GM21528 (cell line): Measurements from ENCODE around the gene TBCB.
A peak's percentile ranks its signal among the peaks of the same experiment; 100 is the strongest.
"Not testable (repeated sequence)": the region's sequence is repeated elsewhere in the genome, so short reads cannot be mapped to it uniquely, and the experiment has no call there.

Source experiments
- ATAC-seq: cut with Tn5 transposase; IDR thresholded peaks from one replicate; pipeline ENCODE4 v1.9.1; 2021; ENCODE audit warnings: mild to moderate bottlenecking, moderate library complexity; ENCODE audit not compliant: unreplicated experiment, low FRiP score

The TBCB gene

DNA sequence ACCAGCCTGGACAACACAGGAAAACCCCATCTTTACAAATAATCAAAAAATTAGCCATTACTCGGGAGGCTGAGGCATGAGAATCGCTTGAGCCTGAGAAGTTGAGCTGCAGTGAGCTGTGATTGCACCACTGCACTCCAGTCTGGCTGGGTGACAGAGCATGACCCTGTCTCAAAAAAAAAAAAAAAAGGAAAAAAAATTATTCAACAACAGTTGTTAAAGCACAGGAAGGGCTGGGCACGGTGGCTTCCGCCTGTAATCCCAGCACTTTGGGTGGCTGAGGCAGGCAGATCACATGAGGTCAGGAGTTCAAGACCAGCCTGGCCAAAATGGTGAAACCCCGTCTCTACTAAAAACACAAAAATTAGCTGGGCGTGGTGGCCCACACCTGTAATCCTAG lies 16.0 kb downstream of the TBCB start:
- not testable (repeated sequence) for ATAC-seq

DNA sequence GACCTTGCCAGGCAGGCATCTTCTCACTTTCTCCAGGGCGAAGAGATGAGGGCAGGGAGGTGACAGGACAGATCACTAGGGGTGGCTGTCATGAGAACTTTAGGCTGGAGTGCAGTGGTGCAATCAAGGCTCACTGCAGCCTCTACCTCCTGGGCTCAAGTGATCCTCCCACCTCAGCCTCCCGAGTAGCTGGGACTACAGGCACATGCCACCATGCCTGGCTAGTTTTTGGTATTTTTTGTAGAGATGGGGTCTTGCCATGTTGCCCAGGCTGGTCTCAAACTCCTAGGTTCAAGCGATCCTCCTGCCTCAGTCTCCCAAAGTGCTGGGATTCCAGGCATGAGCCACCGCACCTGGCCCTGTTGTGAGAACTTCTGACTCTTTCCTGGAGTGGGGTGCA lies 19.6 kb downstream of the TBCB start:
- not testable (repeated sequence) for ATAC-seq

DNA sequence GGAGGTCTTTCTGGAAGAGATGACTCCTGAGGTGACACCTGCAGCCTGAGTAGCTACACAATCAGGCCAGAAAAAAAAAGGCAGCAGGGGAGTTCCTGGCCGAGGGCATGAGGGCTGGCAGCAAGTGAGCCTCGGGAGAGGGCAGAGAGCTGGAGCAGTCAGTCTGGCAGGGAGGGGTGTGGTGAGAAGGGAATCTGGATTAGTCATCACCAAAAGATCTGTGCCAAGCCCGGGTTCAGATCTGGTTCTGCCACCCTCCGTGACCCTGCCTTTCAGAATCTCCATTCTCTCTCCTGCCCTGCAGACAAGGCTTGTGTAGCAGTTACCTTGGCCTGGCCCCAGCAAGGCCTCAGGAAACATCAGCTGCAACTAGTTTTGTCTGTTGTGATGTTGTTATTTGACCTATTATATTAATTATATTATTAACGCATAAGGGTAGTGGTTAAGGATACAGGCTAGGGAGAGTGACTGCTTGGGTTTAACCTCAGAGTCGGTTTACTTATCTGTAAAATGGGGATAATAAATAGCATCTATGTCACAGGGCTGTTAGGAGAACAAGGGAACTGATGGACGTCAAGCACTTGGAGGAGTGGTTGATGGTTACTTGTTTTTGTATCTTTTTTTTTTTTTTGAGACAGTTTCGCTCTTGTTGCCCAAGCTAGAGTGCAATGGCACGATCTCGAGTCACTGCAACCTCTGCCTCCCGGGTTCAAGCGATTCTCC lies 21.9 kb downstream of the TBCB start:
- ATAC-seq: no peak

DNA sequence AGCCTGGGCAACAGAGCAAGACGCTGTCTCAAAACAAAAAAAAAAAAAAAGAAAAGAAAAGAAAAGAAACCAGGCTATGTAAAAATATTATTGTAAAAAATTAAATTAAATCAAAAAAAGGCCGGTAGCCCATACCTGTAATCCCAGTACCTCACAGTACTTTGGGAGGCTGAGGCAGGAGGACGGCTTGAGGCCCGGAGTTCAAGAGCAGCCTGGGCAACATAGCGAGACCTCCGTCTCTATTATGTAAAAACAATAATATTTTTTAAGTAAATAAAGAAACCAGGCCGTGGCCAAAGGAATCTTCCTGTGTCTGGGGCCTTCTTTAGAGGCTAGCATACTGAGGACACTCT lies 23.8 kb downstream of the TBCB start:
- no peak for ATAC-seq

DNA sequence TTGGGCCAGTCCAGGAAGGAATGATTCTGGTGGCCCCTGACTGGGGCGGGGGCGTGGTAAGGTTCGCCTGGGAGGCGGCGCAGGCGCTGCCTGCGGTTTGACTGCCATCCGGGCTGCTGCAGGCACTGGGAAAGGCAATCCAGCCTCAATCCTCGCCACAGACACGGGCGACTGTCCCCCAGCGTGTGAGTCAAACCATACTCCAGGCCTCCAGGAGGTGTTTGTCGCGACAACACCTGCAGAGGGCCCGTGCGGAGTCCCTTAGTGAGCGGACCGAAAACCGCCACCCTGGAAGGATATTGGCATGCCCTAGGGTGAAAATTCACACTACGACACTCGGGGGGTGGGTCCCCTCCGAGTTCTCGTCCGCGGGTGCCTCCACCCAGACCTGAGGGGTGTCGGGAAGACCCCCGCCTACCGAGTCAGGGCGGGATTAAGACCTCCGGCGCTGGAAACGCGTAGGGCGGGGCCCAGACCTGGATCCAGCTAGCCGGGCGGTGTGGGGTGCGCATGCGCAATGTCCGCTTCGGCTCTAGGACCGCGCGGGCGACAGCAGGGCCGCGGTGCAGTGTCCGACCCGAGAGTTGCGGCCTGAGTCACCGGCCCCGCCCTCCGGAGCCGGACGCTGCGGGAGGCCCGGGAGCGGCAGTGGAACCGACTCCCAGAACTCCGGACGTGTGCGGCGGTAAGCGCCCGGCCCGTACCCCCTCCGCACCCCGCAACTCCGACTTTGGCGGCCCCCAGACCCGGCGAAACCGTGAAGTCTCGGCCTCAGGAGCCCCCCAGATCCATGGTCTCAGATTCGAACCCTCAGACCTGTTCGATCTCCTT lies 24.4 kb downstream of the TBCB start, which contains the start of gene CAPNS1:
Gene CAPNS1, plus strand, starts transcription at position 594 of the 831 bp plus-strand sequence. CDS start 946 bp downstream, outside the sequence.
- peak; percentile 80 for ATAC-seq

DNA sequence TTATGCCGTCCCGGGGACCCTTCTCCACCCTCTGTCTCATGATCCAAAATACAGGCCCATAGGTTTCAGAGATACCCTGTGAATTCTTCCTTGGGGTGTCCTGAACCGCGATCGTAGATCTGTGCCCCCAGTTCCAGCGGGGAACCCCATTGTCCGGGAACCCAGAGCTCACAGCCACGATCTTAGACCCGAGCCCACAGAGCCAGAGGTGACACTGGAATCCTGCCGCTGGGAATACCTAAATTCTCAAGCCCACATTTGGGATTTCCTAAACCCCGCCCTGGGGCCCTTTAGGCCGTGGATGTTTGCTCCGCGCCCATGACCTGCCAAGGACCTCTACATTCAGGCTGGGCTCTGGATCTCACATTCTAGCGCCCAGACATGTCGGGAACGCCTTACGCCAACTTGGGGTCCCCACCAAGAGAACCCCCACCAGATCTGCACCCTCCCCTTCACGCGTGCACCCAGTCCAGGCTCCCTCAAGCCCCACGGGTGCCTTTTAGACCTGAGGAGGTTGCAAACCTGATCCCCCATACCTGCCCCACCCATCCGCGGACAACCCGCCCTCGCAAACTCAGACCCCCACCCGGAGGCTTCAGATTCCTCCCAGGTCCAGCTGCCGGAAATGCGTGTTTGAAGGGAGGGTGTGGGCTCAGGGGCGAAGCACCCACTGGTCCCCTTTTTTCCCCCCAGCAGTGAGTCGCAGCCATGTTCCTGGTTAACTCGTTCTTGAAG lies 25.2 kb downstream of the TBCB start:
- ATAC-seq: peak; percentile 1

DNA sequence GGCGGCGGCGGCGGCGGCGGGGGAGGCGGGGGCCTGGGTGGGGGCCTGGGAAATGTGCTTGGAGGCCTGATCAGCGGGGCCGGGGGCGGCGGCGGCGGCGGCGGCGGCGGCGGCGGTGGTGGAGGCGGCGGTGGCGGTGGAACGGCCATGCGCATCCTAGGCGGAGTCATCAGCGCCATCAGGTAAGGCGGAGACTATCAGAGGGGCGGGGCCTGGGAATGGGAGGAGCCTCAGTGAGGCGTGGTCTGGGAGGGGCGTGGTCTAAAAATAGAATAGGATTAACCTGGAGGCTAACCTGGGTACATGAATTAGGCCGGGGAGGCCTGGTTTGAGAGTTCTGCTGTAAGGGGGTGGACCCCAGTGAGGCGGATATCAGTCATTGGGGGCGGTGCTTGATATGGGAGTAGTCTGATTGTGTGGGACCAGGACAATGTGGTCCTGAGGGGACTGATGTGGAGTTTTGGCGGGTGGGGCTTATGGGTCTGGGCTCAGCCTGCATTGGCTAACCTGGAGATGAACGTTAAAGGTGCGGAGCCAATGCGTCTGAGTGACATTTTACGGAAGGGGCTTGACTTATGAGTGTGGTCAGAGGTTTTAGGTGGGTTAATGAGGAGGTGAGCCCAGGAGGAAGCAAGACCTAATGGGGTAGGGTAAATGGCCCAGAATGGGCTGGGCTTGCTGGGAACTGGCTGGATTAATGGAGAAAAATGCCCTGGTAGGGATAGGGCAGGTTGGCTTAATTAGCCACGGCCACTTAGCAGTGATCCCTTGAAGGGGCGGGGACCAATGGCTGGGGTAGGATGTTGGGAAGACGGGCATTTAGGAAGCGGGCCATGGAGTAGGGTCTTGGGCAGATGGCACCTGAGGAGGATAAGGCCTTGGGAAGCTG lies 26.0 kb downstream of the TBCB start:
- peak; percentile 41 for ATAC-seq

DNA sequence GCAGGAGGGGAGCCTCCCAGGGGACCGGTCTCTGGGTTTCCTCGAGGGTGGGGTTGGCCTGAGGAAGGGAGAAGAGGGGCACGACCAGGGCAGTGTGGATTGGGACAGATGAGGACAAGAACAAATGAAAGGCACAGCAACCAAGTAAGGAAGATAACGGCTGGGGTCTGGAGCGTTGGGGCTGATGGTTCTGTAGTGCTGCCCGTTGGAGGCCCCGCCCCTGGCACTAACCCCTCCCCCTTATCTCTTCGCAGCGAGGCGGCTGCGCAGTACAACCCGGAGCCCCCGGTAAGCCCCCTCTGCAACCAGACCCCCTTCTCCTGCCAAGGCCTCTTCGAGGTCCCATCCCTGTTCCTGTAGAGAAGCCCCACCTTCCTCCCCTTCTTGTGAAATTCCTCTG lies 26.8 kb downstream of the TBCB start:
- no peak for ATAC-seq

DNA sequence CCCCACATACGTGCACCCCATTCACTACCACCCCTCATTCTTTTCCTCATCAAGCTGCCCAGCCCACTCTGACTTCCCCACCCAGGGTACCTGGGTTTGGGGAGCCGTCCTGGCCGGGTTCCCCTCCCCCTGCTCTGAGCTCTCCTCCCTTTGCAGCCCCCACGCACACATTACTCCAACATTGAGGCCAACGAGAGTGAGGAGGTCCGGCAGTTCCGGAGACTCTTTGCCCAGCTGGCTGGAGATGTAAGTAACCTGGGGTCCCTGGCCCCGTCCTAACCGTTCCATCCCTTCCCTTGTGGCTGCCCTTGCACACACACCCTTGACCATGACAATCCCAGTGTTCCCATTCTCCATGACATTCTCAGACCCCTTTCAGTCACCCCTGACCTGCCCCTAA lies 27.2 kb downstream of the TBCB start:
- ATAC-seq: no peak

DNA sequence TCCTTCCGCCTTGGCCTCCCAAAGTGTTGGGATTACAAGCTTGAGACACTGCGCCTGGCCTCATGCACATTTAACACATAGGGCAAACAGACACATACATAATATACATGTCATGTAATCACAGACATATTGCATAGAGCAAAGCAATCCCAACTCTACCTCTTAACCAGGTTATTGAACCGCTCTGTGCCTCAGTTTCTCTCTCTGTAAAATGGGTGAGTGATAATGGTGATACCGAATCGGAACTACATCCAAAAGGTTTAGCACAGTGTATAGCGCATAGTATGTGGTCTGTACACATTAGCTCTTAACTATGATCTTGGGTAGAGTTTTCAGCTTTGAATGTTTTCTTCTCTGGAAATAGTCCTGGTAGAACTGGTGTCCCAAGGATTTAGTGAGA lies 29.4 kb downstream of the TBCB start:
- no peak for ATAC-seq

DNA sequence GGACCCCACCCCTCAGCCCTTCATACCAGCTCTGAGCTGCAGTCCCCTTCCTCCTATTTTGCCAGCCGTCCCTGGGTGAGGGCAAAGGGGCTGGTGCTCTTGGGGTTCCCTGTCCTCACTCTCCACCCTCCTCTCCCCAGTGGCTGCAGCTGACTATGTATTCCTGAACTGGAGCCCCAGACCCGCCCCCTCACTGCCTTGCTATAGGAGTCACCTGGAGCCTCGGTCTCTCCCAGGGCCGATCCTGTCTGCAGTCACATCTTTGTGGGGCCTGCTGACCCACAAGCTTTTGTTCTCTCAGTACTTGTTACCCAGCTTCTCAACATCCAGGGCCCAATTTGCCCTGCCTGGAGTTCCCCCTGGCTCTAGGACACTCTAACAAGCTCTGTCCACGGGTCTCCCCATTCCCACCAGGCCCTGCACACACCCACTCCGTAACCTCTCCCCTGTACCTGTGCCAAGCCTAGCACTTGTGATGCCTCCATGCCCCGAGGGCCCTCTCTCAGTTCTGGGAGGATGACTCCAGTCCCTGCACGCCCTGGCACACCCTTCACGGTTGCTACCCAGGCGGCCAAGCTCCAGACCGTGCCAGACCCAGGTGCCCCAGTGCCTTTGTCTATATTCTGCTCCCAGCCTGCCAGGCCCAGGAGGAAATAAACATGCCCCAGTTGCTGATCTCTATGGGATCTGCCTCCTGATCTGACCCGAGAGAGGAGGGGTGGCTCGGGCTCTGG lies 34.6 kb downstream of the TBCB start:
- ATAC-seq: no peak

DNA sequence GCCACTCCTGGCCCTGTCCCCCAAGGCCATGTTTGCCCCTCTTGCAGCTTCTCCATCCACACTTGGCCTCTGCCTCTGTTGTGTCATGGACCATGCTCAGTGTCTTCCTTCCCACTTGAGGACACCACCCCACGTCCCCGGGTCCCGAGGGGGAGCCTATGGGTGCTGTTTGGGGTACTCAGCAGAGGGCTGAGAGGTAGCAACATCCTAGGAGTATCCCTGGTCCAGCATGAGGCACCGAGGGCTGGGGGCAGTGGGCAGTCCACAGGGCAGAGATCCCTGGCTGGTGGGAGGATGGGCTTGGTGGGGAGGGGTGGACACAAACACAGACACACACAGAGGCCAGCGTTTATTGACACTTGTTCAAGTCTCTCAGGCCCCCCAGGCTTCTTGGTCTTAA lies 35.3 kb downstream of the TBCB start:
- no peak for ATAC-seq

DNA sequence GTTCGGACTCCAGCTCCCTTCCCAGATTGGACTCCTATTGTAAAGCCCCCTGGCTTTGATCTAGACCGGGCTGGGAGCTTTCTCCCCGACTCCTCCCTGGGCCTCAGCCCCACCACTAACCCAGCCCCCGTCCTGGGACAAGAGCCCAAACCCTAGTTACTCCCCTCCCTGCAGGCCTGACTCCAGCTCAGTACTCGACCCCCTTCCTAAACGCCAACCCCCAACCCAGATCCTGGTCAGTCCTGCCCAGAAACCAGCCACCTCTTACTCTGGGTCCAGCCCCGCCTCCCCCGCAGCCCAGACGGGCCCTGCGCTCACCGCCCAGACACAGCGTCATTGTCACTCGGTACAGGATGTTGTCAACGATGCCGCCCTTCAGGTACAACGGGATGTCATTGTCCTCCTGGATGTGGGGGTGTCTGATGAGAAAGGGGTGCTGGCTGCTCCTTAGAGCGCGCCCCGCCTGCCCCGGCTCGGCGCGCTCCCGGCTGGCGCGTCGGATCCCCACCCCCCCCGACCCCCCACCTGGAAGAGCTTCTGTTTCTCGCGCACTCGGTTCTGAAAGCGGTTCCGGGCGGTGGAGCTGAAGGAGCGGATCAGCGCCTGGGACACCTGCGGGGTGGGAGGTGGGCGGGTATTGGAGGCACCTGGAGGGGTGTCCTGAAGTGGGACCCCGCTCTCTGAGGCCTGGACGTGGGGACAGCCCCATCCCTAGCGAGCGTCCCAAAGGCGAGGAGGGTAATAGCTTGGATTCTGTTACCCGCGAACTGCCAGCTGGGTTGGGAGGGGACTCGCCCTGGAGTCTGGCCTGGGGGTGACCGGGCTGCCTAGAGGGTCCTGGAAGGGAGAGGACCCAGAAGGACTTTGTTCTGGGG lies 36.1 kb downstream of the TBCB start:
- no peak for ATAC-seq

DNA sequence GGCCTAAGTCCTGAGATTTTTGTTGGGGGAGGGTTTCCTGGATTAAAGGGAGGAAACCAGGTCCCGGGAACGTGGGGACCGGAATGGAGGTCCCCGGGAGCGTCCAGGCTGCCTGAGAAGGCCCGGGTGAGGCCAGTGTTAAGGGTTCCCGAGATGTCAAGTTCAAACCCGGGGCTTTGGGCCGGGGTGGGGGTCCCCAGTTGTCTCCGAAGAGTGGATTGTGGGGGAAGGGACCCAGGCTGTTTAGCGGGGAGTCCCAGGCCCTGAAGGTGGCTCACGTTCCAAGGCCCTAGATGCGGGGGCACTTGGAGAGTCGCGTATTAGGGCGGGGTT lies 36.7 kb downstream of the TBCB start:
- ATAC-seq: no peak

DNA sequence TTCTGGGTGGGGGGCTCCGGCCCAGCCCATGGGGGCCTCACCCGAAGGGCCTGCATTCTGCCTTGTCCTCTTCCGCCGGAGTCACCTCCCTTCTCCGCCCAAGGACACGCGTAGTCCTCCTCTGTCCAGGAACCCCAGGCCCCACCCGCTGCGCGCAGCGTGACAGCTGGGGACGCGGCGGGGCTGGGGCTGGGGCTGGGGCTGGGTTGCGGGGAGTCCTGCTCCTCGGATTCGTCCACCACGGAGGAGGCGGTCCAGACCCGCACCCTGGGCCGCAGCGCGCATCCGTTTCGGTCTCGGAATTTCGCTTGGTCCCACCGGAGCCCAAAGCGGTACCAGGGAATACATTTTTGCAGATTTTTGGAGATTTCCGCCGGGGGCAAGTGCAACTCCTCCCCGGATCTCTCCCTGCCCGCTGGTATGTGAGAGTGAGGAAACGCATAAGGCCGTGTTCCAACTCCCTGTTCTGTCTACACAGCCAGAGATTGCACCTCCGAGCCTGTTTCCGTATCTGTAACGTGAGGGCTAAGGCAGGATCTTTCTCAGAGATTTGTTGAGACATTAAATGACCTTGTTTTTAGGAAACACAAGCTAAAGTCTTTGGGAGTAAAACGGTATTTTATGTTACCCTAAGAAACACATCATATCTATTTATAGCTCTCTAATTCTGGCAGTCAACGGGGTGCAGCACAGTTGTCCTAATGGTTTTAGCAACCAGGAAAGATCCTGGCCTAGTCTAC lies 37.3 kb downstream of the TBCB start, which contains the start of gene COX7A1:
Gene COX7A1, minus strand, starts transcription at position 96 of the 740 bp plus-strand sequence. Its CDS starts 40 bp downstream, at position 56.
- no peak for ATAC-seq

DNA sequence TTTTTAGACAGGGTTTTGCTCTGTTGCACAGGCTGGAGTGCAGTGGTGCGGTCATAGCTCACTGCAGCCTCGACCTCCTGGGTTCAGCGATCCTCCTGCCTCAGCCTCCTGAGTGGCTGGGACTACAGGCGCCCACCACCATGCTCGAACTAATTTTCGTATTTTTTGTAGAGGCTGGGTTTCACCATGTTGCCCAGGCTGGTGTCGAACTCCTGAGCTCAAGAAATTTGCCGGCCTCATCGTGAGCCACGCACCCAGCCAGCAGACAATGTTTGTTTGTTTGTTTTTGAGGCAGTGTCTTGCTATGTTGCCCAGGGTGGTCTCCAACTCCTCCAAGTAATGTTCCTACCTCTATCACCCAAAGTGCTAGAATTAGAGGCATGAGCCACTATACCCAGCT lies 37.9 kb downstream of the TBCB start:
- ATAC-seq: no peak

DNA sequence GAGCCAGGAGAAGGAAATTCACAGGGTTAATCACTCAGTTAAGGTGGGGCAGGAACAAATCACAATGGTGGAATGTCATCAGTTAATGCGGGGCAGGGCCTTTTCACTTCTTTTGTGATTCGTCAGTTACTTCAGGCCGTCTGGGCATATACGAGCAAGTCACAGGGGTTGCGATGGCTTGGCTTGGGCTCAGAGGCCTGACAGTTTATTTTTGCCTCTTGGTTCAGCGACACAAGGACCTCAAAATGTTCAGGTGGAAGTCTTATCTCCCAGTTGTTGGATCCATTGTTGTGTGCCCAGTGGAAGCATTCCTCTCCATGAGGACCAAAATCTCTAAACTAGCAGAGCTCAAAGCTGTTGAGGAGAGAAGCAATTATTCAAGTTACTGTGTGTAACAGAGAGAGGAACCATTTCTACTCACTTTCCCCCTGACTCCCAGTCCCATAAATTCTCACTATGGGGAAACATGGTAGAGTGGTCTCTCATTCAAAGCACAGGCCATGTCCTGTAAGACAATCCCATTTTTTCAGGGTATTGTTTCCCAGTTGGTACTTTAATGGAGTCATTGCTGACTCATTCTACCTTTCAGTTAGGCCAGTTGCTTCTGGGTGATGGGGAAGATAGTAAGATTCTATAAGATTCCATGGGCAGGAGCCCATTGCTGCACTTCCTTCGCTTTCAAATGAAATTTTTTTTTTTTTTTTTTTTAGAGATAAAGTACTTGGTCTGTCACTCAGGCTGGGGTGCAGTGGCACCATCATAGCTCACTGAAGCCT lies 45.7 kb downstream of the TBCB start:
- no peak for ATAC-seq
